GM12878 (cell line): ENCODE measurements around the gene HOOK1. TPM values are rescaled to one million over a fixed set of nuclear protein-coding genes. Genes with fewer than 3 reads are reported as not detected.

Source experiments
- ATAC-seq: fragments of 200-7000 bp; cut with Tn5 transposase; 3 replicates; pipeline ENCODE4 v1.9.1; 2020; ENCODE audit warnings: mild to moderate bottlenecking, moderate library complexity
- BruUV-seq: library from RNA; stranded (reverse); fragments of 400-500 nt; replicated peaks from 2 replicates; lab custom pipeline; 2021; lab: Mats Ljungman, UMichigan
- CTCF ChIA-PET: fragments of 300-600 bp; sonication (Branson Sonifier 250); formaldehyde crosslinking; extraction: SDS; loops from one replicate; lab custom pipeline; 2021; ENCODE audit warnings: inconsistent platforms; lab: Yijun Ruan, JAX
- POLR2A ChIA-PET: fragments of 350-600 bp; formaldehyde crosslinking; extraction: SDS; loops from one replicate; lab custom pipeline; 2021; ENCODE audit warnings: inconsistent platforms; lab: Charles Lee
- RAD21 ChIA-PET: fragments of 300-600 bp; sonication (Branson Sonifier 250); formaldehyde crosslinking; loops from one replicate; lab custom pipeline; 2023; ENCODE audit warnings: antibody characterized with exemption; ENCODE audit not compliant: unreplicated experiment; lab: Charles Lee
- SMC1A ChIA-PET: fragments of 300-600 bp; sonication (Branson Sonifier 250); formaldehyde crosslinking; loops from one replicate; lab custom pipeline; 2023; ENCODE audit not compliant: unreplicated experiment, uncharacterized antibody; lab: Charles Lee
- DNase-seq: peaks from one replicate; pipeline ENCODE4 v3.0.0-alpha.2; 2011; ENCODE audit warnings: low read depth, low spot score
- FAIRE-seq: peaks from 3 replicates; lab custom pipeline; 2011; peaks lifted over from hg19 to GRCh38; lab: Jason Lieb, UNC
- H2AFZ ChIP-seq: 2 replicates; pipeline ENCODE4 v1.6.0; 2011; ENCODE audit warnings: low read depth, low read length, control low read depth; ENCODE audit not compliant: control insufficient read depth
- H3K27ac ChIP-seq: 2 replicates; pipeline ENCODE4 v1.5.1; 2011; ENCODE audit warnings: control low read depth; ENCODE audit not compliant: control insufficient read depth, insufficient read depth
- H3K27me3 ChIP-seq, 2 experiments: replicated peaks in 1 of 2; 2 replicates each; pipeline versions ENCODE4 v1.6.0 to v1.6.1; 2011; ENCODE audit warnings: low read length in 1 of 2; ENCODE audit not compliant: control insufficient read depth in 2 of 2, insufficient read depth in 2 of 2
- H3K36me3 ChIP-seq, 2 experiments: 2 replicates each; pipeline ENCODE4 v1.5.1; 2011; ENCODE audit warnings: low read length in 1 of 2; ENCODE audit not compliant: control insufficient read depth in 2 of 2, insufficient read depth in 2 of 2
- H3K4me1 ChIP-seq: 2 replicates; pipeline ENCODE4 v1.6.1; 2011; ENCODE audit warnings: mild to moderate bottlenecking, low read length, moderate library complexity, mixed read lengths; ENCODE audit not compliant: control insufficient read depth, insufficient read depth
- H3K4me2 ChIP-seq: 2 replicates; pipeline ENCODE4 v1.6.0; 2011; ENCODE audit warnings: control low read depth; ENCODE audit not compliant: control insufficient read depth, insufficient read depth
- H3K4me3 ChIP-seq: fragments of 200-600 bp; sonication (generic); 2 replicates; pipeline ENCODE4 v1.5.1; 2016
- H3K79me2 ChIP-seq: 2 replicates; pipeline ENCODE4 v1.6.0; 2011; ENCODE audit warnings: low read length; ENCODE audit not compliant: control insufficient read depth, insufficient read depth
- H3K9ac ChIP-seq: 2 replicates; pipeline ENCODE4 v1.8.0; 2011; ENCODE audit warnings: low read length, control low read depth, mixed read lengths; ENCODE audit not compliant: control insufficient read depth, insufficient read depth
- H3K9me3 ChIP-seq: replicated peaks from 3 replicates; pipeline ENCODE4 v1.5.1; 2011; ENCODE audit warnings: mild to moderate bottlenecking, low read length; ENCODE audit not compliant: control insufficient read depth, insufficient read depth
- H4K20me1 ChIP-seq: 2 replicates; pipeline ENCODE4 v1.6.0; 2011; ENCODE audit not compliant: control insufficient read depth, insufficient read depth
- ASH2L ChIP-seq: fragments of 300-600, 200-600 bp; sonication (generic); IDR thresholded peaks from 2 replicates; pipeline ENCODE4 v1.6.1; 2017; ENCODE audit warnings: low read depth, mild to moderate bottlenecking, borderline replicate concordance
- FOS ChIP-seq: IDR thresholded peaks from 3 replicates; pipeline ENCODE4 v1.6.1; 2011; ENCODE audit warnings: borderline replicate concordance; ENCODE audit not compliant: insufficient read length; ENCODE audit errors: extremely low read depth
- HDAC2 ChIP-seq: fragments of 200-600 bp; sonication (generic); IDR thresholded peaks from 2 replicates; pipeline ENCODE4 v1.6.1; 2017
- HDGF ChIP-seq: fragments of 450-650 bp; IDR thresholded peaks from 2 replicates; pipeline ENCODE4 v1.6.1; 2016; ENCODE audit warnings: antibody characterized with exemption
- IRF4 ChIP-seq: IDR thresholded peaks from 2 replicates; pipeline ENCODE4 v1.6.1; 2011; ENCODE audit warnings: low read depth, low read length
- JUNB ChIP-seq: IDR thresholded peaks from 2 replicates; pipeline ENCODE4 v1.6.1; 2016; ENCODE audit warnings: antibody characterized with exemption, mild to moderate bottlenecking
- MXI1 ChIP-seq: fragments of 150-350 bp; IDR thresholded peaks from 2 replicates; pipeline ENCODE4 v1.6.1; 2011; ENCODE audit warnings: low read depth, mild to moderate bottlenecking, inconsistent platforms, low read length, improper control_type of control experiment
- POLR2A ChIP-seq: IDR thresholded peaks from 2 replicates; pipeline ENCODE4 v1.6.1; 2011; ENCODE audit warnings: low read depth, mild to moderate bottlenecking, low read length
- SIX5 ChIP-seq: IDR thresholded peaks from 2 replicates; pipeline ENCODE4 v1.6.1; 2011; ENCODE audit warnings: mild to moderate bottlenecking, low read depth, low read length, moderate library complexity; ENCODE audit not compliant: severe bottlenecking
- SREBF2 ChIP-seq: IDR thresholded peaks from 2 replicates; pipeline ENCODE4 v1.6.1; 2012; ENCODE audit warnings: mild to moderate bottlenecking, low read length
- SUPT20H ChIP-seq: IDR thresholded peaks from 2 replicates; pipeline ENCODE4 v1.6.1; 2011; ENCODE audit warnings: low read depth, mild to moderate bottlenecking, low read length, moderate library complexity, borderline replicate concordance; ENCODE audit not compliant: control insufficient read depth
- TARDBP ChIP-seq: IDR thresholded peaks from 2 replicates; pipeline ENCODE4 v1.6.1; 2016; ENCODE audit warnings: borderline replicate concordance
- WGBS: methylation state at CpG from one replicate; pipeline ENCODE4 v1.1.6; 2016; ENCODE audit warnings: low lambda C conversion rate; ENCODE audit not compliant: insufficient replicate concordance, insufficient coverage; ENCODE audit errors: missing lambda C conversion rate; 5-methylcytosine and 5-hydroxymethylcytosine counted together
- in situ Hi-C: fragments of 300-500 bp; cut with MboI; formaldehyde crosslinking; loops from 9 replicates; pipeline ENCODE4 v1.14.3; 2018; ENCODE audit warnings: mixed read lengths
- intact Hi-C: fragments of 100-400 bp; cut with micrococcal nuclease; formaldehyde crosslinking; loops from one replicate; pipeline ENCODE4 v1.14.2; 2022; ENCODE audit not compliant: unreplicated experiment
- polyA plus RNA-seq, 11 experiments: library from polyadenylated mRNA; depleted of rRNA in 4 of 11; unstranded in 6 of 11; stranded (reverse) in 5 of 11; fragments of >200 nt; fragmentation: Nextera tagmentation in 4 of 11; fragmentation: Illumina TruSeq in 1 of 11; extraction: Ambion mirVana in 4 of 11; extraction: Trizol in 1 of 11; gene quantifications; 1 replicate in 1 of 11; 2 replicates in 10 of 11; pipeline versions ENCODE4 v1.2.1 to v1.2.3, GENCODE V29; 2011 to 2016; ENCODE audit warnings: inconsistent platforms in 2 of 11, missing spikeins in 2 of 11, low read depth in 1 of 11
- total RNA-seq, 4 experiments: library from RNA; depleted of rRNA in 3 of 4; stranded (reverse); fragments of >200 nt in 3 of 4; fragmentation: Illumina TruSeq in 1 of 4; extraction: Trizol in 1 of 4; gene quantifications; 2 replicates each; pipeline versions ENCODE4 v1.2.1 to v1.2.3, GENCODE V29; 2013 to 2021

The HOOK1 gene
- total and polyA plus RNA-seq, 10 of the 15 experiments (the other 5 are each of a cell fraction or from before 2014, with no cell fraction given) = 1.4 to 15.4 (median 3.7) TPM

DNA sequence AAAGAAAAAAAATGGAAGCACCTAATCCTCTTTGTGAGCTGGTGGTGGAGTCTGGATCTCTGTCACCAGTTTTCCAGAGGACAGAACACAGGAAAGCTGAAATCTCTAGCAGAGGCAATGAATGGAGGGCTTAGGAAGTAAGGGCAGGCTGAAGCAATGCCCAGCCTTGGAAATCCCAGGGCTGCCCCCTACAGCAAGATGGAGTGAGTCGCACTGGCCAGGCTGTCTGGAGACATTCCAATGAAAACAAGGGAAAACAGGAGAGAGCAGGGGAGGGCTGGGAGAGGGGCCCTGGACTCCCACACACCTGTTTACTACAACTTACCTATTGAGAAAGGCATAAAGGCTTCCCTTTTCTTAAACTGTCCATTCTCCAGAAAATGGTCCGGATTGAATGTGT, 85.9 kb downstream of the HOOK1 start:
- no peaks in the 10 kb centered on the region for H3K27me3 ChIP-seq
- H3K9me3 ChIP-seq = no peaks in the 10 kb centered on the region
- RAD21 ChIA-PET = no interaction called here
- intact Hi-C loops (no loop called here), in situ Hi-C loops (no loop called here)
- TF ChIP-seq TARDBP (no peak), SIX5 (no peak)
- H3K4me2 ChIP-seq = no peak overlapping the region
- CTCF ChIA-PET = no interaction called here
- H2AFZ ChIP-seq = no peak overlapping the region
- H3K4me1 ChIP-seq = no peaks in the 10 kb centered on the region
- FAIRE-seq = no peak
- no peak for ATAC-seq
- no peaks in the 10 kb centered on the region for H3K36me3 ChIP-seq
- no peaks in the 10 kb centered on the region for H4K20me1 ChIP-seq
- no peak overlapping the region for H3K4me3 ChIP-seq
- no TSS peak for BruUV-seq
- H3K27ac ChIP-seq = no peak overlapping the region
- no peak overlapping the region for H3K9ac ChIP-seq
- WGBS = 40% methylated on average over 2 of the region's 2 CpGs
- H3K79me2 ChIP-seq = no peaks in the 10 kb centered on the region
- SMC1A ChIA-PET = no interaction called here
- no peak for DNase-seq
- POLR2A ChIA-PET = no interaction called here

DNA sequence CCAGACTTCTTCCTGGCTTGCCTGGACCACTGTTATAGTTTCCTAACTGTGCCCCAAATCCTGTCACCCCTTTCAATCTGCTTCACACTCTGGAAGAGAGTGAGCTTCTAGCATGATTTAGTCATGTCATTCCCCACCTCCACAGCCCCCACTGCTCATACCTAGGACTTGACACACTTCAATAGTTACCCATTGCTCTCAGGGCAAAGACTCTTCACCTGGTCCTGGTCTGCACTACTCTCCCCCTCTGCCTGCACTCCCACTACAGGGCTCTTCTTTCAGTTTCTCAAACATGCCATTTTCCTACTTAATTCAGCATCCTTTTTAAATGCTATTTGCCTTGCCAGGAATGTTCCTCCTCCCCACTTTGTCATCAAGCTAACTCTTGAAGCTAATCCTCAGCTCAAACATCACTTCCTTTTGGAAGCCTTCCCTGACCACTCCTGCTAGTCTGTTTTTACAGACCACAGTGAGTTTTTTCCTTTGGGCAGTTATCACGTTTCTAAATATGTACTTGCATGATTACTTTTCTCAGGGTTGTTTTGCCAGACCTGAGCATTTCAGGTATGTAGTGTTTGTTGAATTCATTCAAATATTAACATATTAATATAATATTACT, 87.1 kb downstream of the HOOK1 start:
- Histone ChIP-seq H3K27ac (no peak overlapping the region), H3K9ac (no peak overlapping the region), H3K4me3 (no peak overlapping the region), H3K4me2 (no peak overlapping the region), H2AFZ (no peak overlapping the region), H3K27me3 (no peaks in the 10 kb centered on the region), H3K79me2 (no peaks in the 10 kb centered on the region), H4K20me1 (no peaks in the 10 kb centered on the region), H3K4me1 (no peaks in the 10 kb centered on the region)
- no peak for FAIRE-seq
- no peak for DNase-seq
- 4% methylated on average over 1 of the region's 1 CpG for WGBS
- POLR2A ChIA-PET = no interaction called here
- in situ Hi-C loops = no loop called here
- no TSS peak for BruUV-seq
- intact Hi-C loops = no loop called here
- TF ChIP-seq FOS (no peak), POLR2A (no peak), ASH2L (no peak), JUNB (no peak), SREBF2 (no peak), SUPT20H (no peak), IRF4 (no peak), HDGF (no peak), HDAC2 (no peak), MXI1 (no peak)
- TF ChIP-seq, all 136 proteins: peak for 0
- ChIA-PET CTCF (interaction anchor here (0.7 to 3.5 kb wide), 2 partner anchors 23 to 45 kb away, joined by 3 to 29 read pairs; no protein-coding TSS in a partner anchor), SMC1A (interaction anchor here (0.7 to 3.2 kb wide), 2 partner anchors 45 to 59 kb away, joined by 3 to 16 read pairs; no protein-coding TSS in a partner anchor), RAD21 (interaction anchor here (1.5 to 1.6 kb wide), 2 partner anchors 45 to 49 kb away, joined by 4 to 11 read pairs; no protein-coding TSS in a partner anchor)
- H3K36me3 ChIP-seq = no peaks in the 10 kb centered on the region
- H3K9me3 ChIP-seq = no peaks in the 10 kb centered on the region
- ATAC-seq = no peak
